ENCODE results near the gene CD6.

The CD6 gene

GRCh38 chr11:60971520-60971919 is at the start of gene CD6:
Gene CD6, plus strand, starts transcription at chr11:60971680. Its CDS starts 186 bp downstream, at chr11:60971866.
- DNase-seq, result peak; percentile 63
- in situ Hi-C loops (cut with MboI; ENCODE audit: low pct_unique_long_range_greater_than_20kb, low sequenced_read_pairs), result no loop called here

DNA sequence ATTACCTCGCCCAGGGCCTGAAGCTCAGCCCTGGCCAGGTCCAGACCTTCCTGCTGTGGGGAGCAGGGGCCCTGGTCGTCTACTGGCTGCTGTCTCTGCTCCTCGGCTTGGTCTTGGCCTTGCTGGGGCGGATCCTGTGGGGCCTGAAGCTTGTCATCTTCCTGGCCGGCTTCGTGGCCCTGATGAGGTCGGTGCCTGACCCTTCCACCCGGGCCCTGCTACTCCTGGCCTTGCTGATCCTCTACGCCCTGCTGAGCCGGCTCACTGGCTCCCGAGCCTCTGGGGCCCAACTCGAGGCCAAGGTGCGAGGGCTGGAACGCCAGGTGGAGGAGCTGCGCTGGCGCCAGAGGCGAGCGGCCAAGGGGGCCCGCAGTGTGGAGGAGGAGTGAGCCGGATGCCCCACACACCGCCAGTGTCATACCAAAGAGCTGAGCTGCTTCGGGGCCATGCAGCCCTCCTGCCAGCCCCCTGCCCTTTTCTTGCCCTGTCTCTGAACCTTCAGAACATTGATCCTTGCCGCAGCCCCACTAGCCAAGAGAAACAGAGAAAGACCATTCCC is 49.6 kb upstream of the CD6 start:
- DNase-seq, result no peak
- in situ Hi-C loops (cut with MboI; ENCODE audit: low pct_unique_long_range_greater_than_20kb, low sequenced_read_pairs), result no loop called here

DNA sequence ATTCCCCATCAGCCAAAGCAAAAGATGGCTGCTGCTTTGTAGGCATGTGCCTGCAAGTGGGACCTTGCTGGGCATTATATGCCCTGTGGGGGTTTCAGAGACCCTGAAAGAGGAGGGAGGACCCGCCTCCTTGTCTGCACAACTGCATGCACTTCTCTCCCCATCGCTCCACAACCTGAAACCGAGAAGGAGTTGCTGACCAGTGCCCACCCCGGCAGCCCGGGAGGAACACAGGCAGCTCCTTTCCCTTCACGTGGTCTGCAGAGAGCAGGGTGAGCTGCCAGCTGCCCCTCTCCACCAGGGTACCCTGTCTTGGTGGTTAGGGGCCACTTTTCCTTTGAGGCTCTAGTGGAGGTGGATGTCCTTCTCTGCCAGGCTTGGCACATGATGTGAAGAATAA is 48.6 kb upstream of the CD6 start:
- in situ Hi-C loops (cut with MboI; ENCODE audit: low pct_unique_long_range_greater_than_20kb, low sequenced_read_pairs), result no loop called here

GRCh38 chr11:60923326-60923725 is 48.2 kb upstream of the CD6 start:
- in situ Hi-C loops (cut with MboI; ENCODE audit: low pct_unique_long_range_greater_than_20kb, low sequenced_read_pairs), result no loop called here
- no peak for DNase-seq

More for the DNA sequence above, 48.6 kb upstream of the CD6 start:
- DNase-seq, result no peak

DNA sequence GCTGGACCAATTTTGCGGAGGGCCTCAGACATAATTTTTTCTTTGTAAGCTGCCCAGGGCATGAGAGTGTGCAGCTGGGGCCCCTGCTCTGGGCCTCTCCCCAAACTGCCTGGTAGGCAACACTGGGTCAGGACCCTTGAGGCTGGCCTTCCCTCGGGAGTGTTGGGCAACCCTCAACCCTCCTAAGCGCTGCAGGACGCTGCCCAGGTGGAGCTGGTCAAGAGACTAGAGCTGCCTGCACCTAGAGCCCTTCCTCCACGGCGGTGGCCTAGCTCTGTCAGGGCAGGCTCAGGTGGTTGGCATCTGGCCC is 47.7 kb upstream of the CD6 start:
- DNase-seq, result no peak
- in situ Hi-C loops (cut with MboI; ENCODE audit: low pct_unique_long_range_greater_than_20kb, low sequenced_read_pairs), result no loop called here

DNA sequence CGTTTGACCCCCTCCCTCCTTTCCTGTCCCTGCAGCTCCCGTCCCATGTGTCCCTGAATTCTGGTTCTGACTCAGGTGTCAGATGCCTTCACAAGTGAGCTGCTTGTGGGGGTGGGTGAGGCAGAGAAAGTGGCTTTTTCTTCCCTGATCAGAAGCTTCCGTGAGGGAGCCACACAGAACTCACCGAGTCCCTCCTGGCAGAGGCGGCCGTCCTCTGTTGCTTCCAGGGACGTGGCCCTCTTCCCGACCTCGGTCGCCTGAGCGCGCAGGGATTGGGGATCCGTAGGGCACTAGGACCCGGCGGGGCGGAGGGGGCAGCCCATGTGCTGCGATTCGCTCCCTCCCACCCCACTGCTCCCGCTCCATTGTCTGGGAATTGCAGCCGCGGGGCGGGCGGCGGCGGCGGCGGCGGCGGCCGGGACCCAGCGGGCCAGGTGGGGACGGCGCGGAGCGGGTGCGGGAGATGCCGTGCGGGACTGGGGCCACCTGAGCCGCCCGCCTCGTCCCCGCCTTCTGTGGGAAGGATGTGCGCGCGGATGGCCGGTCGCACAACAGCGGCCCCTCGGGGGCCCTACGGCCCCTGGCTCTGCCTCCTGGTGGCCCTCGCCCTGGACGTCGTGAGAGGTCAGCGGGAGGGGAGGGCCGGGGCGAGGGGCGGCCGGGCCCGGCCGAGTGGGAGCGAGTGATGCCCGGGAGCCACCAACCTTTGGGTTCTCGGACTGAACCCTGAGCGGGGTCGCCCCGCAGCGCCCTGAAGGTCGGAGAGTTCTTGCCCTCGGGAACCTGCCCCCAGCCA is 47.2 kb upstream of the CD6 start, which contains the start of gene TMEM132A:
TSS of gene TMEM132A (plus strand) at position 351 of the 796 bp plus-strand sequence. CDS start at position 525, 174 bp downstream.
- peak; percentile 47 for DNase-seq
- in situ Hi-C loops (cut with MboI; ENCODE audit: low pct_unique_long_range_greater_than_20kb, low sequenced_read_pairs), result no loop called here

DNA sequence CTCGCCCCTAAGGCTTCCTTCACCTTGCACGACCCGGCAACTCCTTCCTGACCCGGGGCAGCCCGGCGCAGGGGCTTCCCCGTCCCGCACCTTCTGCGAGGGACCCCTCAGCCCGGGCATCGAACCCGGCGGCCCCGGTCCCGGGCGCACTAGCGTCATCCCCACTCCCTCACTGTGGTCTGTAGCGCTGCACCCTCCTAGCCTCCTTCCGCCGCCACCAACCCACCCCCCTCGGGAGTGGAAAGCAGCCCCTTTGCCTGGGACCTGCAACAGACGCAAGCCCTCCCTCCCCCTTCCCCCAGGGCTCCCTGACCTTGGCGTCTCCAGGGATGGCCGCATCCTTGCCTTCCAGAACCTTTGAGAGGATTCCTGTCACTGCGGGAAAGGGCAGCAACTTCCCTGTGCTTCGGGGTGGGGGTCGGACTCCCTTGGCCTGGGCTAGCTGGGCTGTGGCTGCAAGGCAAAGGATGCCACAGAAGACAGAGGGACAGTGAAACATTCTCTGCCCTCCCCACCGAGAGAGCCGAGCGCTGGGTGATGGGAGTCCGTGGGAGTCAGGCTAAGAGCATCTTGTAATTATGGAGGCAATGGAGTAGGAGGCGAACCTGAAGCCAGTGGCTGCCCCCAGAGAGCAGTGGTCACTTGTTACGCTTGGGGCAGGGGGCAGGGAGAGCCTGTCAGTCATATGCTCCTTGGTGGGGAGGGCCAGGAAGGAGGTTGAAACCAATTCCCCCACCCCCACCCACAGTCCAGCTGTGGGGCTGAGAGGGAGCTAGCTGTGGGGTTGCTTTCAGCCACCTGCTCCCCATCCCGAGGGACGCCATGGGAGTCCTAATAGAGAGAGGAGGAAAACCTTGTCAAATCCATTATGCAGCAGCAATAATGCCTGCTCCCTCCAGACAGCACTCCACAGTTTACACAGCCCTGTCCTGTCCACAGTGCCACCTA is 46.3 kb upstream of the CD6 start:
- no peak for DNase-seq
- in situ Hi-C loops (cut with MboI; ENCODE audit: low pct_unique_long_range_greater_than_20kb, low sequenced_read_pairs), result no loop called here

DNA sequence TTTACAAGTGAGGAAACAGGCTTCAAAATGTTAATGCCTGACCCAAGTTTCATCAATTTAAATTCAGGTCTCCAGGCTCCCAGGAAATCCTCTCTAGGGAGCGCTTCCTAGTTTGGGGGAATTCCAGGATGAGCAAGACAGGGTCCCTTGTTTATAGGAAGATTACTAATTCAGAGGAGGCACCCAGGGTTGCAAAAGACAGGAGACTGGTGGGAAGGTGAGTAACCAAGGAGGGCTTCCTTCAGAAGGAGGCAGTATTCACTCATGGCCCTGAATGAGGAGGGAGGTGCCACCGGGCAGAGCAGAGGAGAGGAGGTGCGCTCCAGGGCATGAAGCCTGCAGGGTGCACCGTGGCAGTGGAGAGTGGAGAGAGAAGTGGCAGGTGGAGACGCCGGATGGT is 45.6 kb upstream of the CD6 start:
- no peak for DNase-seq
- in situ Hi-C loops (cut with MboI; ENCODE audit: low pct_unique_long_range_greater_than_20kb, low sequenced_read_pairs), result no loop called here

DNA sequence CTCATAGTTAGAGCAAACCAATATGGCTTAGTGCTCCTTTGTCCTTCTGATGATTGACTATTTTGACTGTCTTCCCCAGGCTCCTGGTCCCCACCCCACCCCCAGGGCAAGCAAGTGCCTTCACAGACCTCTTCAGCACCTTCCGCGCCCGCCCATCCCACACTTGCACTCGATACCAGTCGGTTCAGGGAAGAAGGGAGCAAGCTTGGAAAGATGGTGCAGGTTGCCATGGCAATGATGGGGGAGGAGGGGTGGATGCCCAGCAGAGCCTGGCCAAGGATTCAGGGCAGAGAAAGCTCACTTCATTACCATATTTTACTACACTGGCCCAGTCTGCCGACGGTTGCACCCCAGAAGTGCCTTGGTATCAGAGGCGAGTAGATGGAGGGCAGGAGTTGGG is 45.0 kb upstream of the CD6 start:
- no peak for DNase-seq
- in situ Hi-C loops (cut with MboI; ENCODE audit: low pct_unique_long_range_greater_than_20kb, low sequenced_read_pairs), result no loop called here

DNA sequence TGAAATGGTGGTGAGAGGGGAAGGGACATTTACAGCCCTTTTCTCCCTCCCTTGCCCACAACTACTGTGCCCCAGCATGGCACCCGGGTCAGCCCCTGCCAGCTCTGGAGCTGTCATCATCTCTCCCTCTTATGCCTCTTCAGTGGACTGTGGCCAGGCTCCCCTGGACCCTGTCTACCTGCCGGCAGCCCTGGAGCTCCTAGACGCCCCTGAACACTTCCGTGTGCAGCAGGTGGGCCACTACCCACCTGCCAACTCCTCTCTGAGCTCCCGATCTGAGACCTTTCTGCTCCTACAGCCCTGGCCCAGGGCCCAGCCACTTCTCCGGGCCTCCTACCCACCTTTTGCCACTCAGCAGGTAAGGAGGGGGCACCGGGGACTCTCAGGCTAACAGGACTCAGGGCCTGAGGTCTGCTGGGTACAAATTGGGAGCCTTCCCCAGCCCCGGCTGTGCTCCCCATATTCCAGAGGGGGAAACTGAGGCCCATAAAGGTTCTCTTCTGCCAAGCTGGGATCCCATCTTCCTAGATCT is 44.4 kb upstream of the CD6 start:
- in situ Hi-C loops (cut with MboI; ENCODE audit: low pct_unique_long_range_greater_than_20kb, low sequenced_read_pairs), result no loop called here
- DNase-seq, result no peak

DNA sequence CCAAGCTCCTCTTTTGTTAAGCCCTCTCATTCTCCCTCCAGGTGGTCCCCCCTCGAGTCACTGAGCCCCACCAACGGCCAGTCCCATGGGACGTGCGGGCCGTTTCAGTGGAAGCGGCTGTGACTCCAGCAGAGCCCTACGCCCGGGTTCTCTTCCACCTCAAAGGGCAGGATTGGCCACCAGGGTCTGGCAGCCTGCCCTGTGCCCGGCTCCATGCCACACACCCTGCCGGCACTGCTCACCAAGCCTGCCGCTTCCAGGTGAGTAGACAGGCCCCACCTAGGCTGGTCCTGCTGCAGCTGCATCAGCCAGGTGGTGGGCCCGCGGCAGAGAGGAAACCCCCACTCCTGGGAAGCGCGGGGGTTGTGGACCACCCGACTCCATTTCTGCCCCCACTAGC is 43.9 kb upstream of the CD6 start:
- DNase-seq, result no peak
- in situ Hi-C loops (cut with MboI; ENCODE audit: low pct_unique_long_range_greater_than_20kb, low sequenced_read_pairs), result no loop called here

- in situ Hi-C loops (cut with MboI; ENCODE audit: low pct_unique_long_range_greater_than_20kb, low sequenced_read_pairs), result no loop called here
- no peak for DNase-seq
These were observed 42.9 kb upstream of the CD6 start for GRCh38 chr11:60928563-60929001.

DNA sequence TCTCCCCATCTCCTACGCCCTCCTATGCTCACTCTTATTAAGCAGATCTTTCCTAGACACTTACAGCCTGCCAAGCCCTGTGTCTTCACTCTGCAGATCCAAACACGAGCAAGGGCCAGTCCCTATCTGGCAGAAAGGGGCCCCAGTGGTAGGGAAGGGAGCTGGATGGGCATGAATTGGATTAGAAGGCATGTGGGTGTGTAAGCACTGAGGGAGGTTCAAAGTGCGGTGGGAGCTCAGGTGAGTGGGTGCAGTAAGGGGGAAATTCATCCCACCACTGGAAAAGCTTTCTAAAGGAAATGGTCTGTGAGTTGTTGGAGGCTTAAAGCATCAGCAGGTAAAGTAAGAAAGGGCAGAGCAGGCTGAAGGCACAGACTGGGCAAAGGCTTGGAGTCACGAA is 41.7 kb upstream of the CD6 start:
- in situ Hi-C loops (cut with MboI; ENCODE audit: low pct_unique_long_range_greater_than_20kb, low sequenced_read_pairs), result no loop called here
- no peak for DNase-seq

GRCh38 chr11:60930394-60930793 is 41.1 kb upstream of the CD6 start:
- in situ Hi-C loops (cut with MboI; ENCODE audit: low pct_unique_long_range_greater_than_20kb, low sequenced_read_pairs), result no loop called here
- no peak for DNase-seq

- in situ Hi-C loops (cut with MboI; ENCODE audit: low pct_unique_long_range_greater_than_20kb, low sequenced_read_pairs), result no loop called here
- no peak for DNase-seq
These were observed 39.6 kb upstream of the CD6 start for GRCh38 chr11:60931917-60932316.

DNA sequence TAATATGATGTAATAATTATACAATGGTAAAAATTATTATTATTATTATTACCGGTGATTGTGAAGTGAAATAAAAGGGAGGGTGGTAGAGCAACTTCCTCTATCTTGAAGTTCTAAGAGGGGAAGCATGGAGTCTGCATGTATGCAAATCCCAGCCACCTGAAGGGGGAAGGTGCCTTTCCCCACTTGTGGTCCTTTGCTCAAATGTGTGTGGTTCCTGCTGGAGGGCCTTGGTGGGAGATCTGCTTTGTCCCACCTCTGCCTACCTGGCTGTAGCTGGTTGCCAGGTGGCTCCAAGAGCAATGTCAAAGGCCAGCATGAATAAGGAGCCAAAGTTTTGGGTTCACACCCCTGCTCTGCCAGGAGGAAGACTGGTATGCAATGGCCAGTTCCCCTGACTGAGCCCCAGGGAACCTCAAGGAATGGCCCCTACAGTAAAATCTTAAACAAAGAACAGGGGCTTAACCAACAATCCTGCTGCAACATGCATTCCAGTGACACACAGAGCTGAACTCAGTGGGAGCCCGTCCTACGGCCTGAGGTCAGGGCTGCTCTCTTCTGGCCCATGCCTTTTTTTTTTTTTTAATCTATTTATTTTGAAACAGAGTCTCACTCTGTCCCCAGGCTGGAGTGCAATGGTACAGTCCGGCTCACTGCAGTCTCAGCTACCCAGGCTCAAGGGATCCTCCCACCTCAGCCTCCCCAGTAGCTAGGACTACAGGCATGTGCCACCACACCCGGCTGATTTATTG is 38.7 kb upstream of the CD6 start:
- no peak for DNase-seq
- in situ Hi-C loops (cut with MboI; ENCODE audit: low pct_unique_long_range_greater_than_20kb, low sequenced_read_pairs), result no loop called here

DNA sequence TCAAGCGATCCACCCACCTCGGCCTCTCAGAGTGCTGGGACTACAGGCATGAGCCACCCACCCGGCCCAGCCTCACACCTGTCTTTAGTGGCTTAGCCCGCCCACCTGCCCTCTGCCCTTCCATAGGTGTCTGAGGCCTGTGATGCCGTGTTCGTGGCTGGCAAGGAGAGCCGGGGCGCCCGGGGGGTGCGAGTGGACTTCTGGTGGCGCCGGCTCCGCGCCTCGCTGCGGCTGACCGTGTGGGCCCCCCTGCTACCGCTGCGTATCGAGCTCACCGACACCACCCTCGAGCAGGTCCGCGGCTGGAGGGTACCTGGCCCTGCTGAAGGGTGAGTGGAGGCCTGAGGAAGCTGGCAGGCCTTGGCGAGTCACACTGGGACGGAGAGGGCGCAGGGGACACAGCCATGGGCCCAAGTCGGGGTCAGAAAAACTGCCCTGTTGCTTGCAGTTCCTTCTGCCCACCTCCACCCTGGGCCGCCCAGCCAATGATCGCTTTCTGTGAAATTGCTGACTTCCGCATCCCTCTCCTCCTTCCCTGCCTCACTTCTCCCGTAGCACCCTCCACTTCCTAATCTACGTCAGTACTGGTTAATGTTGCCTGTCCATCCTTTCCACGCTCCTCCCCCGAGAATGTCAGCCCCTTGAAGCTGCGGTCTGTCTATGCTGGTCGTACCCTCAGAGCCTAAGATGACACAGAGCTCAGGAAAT is 37.9 kb upstream of the CD6 start:
- DNase-seq, result no peak
- in situ Hi-C loops (cut with MboI; ENCODE audit: low pct_unique_long_range_greater_than_20kb, low sequenced_read_pairs), result no loop called here

DNA sequence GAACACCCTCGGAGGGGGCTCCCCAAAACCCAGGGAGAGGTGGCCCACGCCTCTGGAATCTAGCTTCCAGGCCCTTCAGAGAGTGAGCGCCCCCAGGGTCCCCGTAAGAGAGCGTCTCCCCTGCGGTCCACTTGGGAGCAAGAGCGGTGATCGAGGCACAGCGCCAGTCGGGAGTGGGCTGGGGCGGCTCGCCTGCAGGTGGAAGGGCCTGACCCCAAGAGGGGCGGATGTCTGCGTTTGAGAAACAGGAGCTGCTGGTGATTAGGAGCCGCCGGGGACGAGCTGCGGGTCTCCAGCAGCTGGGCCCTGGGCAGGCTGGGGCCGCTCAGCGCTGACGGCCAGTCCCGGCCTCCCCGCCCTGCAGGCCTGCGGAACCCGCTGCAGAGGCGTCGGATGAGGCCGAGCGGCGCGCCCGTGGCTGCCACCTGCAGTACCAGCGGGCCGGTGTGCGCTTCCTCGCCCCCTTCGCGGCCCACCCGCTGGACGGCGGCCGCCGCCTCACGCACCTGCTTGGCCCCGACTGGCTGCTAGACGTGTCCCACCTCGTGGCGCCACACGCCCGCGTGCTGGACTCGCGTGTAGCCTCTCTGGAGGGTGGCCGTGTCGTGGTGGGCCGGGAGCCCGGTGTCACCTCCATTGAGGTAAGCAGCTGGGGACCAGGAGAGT is 37.2 kb upstream of the CD6 start:
- in situ Hi-C loops (cut with MboI; ENCODE audit: low pct_unique_long_range_greater_than_20kb, low sequenced_read_pairs), result no loop called here
- DNase-seq, result no peak
